Measurements from ENCODE around the gene DYRK1A. TPM values are rescaled to one million over a fixed set of nuclear protein-coding genes. Genes with fewer than 3 reads are reported as not detected.
A peak's percentile ranks its signal among the peaks of the same experiment; 100 is the strongest.

The DYRK1A gene
- polyA plus RNA-seq, 2 donors: 14.2 to 18.5 TPM

DNA sequence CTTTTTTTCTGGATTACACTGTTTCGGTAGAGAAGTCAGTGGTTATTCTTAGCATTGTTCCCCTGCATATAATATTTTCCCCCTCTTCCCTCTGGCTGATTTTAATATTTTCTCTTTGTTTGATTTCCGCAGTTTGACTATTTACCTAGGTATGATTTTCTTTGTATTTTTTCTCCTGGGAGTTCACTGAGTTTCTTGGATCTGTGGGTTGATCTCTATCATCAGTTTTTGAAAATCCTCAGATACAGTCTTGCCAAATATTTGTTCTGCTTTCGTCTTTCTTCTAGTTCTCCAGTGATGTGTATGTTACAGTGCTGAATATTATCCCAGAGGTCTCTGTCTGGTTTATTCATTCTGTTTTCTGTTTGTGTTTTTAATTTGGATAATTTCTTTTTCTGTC, 136.4 kb downstream of the DYRK1A start:
- Histone ChIP-seq H3K27ac (ENCODE audit: low read depth in 2 of 2, low read length in 1 of 2) (no peak overlapping the region), H3K9me3 (ENCODE audit: control insufficient read depth in 2 of 2, insufficient read depth in 1 of 2, low read depth in 1 of 2, low read length in 1 of 2) (no peaks in the 10 kb centered on the region), H3K36me3 (ENCODE audit: control insufficient read depth in 2 of 2, insufficient read depth in 2 of 2, low read length in 1 of 2) (peaks cover 5 to 16% of the 10 kb centered on the region in 2 donors), H3K4me1 (ENCODE audit: control insufficient read depth in 2 of 2, insufficient read depth in 2 of 2, low read length in 1 of 2) (no peaks in the 10 kb centered on the region), H3K27me3 (ENCODE audit: control insufficient read depth in 1 of 2, insufficient read depth in 2 of 2, low read length in 2 of 2) (no peaks in the 10 kb centered on the region), H3K4me3 (ENCODE audit: low read depth in 1 of 2, low read length in 2 of 2) (no peak overlapping the region)
- 98% methylated on average over 3 of the region's 3 CpGs for WGBS, 2 donors

DNA sequence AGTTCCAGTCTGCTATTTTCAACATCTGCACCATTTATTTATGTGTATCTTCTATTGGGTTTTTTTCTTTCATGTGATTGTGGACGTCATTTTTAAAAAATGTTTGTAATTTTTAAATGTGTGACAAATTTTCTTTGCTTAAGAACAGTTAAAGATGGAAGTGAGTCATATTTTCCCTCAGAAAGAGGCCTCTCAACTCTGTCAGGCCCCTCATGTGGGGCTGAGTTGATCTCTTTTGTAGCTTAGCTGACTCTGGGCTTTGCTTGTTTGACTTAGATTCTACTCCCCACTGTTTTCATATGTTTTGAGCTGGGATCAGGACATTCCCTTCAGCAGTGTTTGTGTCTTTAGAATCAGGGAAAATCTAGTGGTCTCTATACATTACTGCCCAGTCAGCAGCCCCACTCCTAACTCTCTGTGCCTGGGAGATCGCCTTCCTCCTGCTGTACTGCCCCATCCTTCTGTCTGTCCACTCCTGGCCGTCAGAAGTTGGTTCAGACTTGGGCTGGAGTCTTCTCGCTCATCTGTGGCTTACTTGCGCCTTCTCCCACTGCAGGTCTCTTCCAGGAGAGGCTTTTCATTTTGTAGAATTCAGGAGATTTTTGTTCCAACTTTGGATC, 137.4 kb downstream of the DYRK1A start:
- Histone ChIP-seq H3K27ac (ENCODE audit: low read depth in 2 of 2, low read length in 1 of 2) (no peak overlapping the region), H3K27me3 (ENCODE audit: control insufficient read depth in 1 of 2, insufficient read depth in 2 of 2, low read length in 2 of 2) (no peaks in the 10 kb centered on the region), H3K4me3 (ENCODE audit: low read depth in 1 of 2, low read length in 2 of 2) (no peak overlapping the region), H3K9me3 (ENCODE audit: control insufficient read depth in 2 of 2, insufficient read depth in 1 of 2, low read depth in 1 of 2, low read length in 1 of 2) (no peaks in the 10 kb centered on the region), H3K36me3 (ENCODE audit: control insufficient read depth in 2 of 2, insufficient read depth in 2 of 2, low read length in 1 of 2) (peaks cover 5 to 21% of the 10 kb centered on the region in 2 donors), H3K4me1 (ENCODE audit: control insufficient read depth in 2 of 2, insufficient read depth in 2 of 2, low read length in 1 of 2) (no peaks in the 10 kb centered on the region)
- WGBS, 2 donors: 92 to 93% methylated on average over 5 of the region's 5 CpGs

DNA sequence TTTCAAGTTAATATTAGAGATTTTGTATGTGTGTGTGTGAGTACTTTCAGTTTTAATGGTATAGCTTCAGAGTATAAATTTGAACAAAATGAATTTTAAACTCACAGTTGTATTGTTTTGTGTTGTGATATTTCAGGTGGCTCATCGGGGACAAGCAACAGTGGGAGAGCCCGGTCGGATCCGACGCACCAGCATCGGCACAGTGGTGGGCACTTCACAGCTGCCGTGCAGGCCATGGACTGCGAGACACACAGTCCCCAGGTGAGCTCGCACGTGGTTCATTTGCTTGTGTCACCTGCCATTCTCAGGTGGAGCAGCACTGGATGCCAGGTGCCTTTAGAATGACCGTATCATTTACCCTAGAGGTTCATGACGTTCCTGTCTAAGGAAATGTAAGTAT, 139.4 kb downstream of the DYRK1A start:
- H3K36me3 ChIP-seq (ENCODE audit: control insufficient read depth in 2 of 2, insufficient read depth in 2 of 2, low read length in 1 of 2): peaks cover 10 to 25% of the 10 kb centered on the region in 2 donors
- no peak overlapping the region for H3K4me3 ChIP-seq (ENCODE audit: low read depth in 1 of 2, low read length in 2 of 2)
- H3K4me1 ChIP-seq (ENCODE audit: control insufficient read depth in 2 of 2, insufficient read depth in 2 of 2, low read length in 1 of 2): no peaks in the 10 kb centered on the region
- 93 to 95% methylated on average over 12 of the region's 12 CpGs for WGBS, 2 donors
- no peak overlapping the region for H3K27ac ChIP-seq (ENCODE audit: low read depth in 2 of 2, low read length in 1 of 2)
- no peaks in the 10 kb centered on the region for H3K9me3 ChIP-seq (ENCODE audit: control insufficient read depth in 2 of 2, insufficient read depth in 1 of 2, low read depth in 1 of 2, low read length in 1 of 2)
- H3K27me3 ChIP-seq (ENCODE audit: control insufficient read depth in 1 of 2, insufficient read depth in 2 of 2, low read length in 2 of 2): no peaks in the 10 kb centered on the region

DNA sequence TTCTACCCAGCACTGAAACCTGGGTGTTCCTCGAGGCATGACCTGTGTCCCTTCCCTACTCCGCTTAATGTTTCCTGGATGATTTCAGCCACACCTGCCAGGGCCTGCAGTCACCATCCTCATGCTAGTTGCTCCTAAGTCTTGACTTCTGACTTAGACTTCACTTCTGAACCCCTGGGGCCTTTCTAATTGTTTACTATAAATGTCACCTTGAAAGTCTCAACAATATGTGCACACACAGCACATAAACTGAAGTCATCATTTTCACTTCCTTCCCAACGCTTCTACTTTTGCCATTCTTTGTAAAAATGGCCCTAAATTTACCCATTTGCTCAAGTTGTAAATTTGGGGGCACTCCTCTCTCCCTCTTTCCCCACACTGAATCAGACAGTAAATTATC, 141.1 kb downstream of the DYRK1A start:
- H3K9me3 ChIP-seq (ENCODE audit: control insufficient read depth in 2 of 2, insufficient read depth in 1 of 2, low read depth in 1 of 2, low read length in 1 of 2): no peaks in the 10 kb centered on the region
- H3K27ac ChIP-seq (ENCODE audit: low read depth in 2 of 2, low read length in 1 of 2): no peak overlapping the region
- no peak overlapping the region for H3K4me3 ChIP-seq (ENCODE audit: low read depth in 1 of 2, low read length in 2 of 2)
- no peaks in the 10 kb centered on the region for H3K27me3 ChIP-seq (ENCODE audit: control insufficient read depth in 1 of 2, insufficient read depth in 2 of 2, low read length in 2 of 2)
- 80% methylated on average over 3 of the region's 3 CpGs for WGBS, 2 donors
- peaks cover 10 to 32% of the 10 kb centered on the region in 2 donors for H3K36me3 ChIP-seq (ENCODE audit: control insufficient read depth in 2 of 2, insufficient read depth in 2 of 2, low read length in 1 of 2)
- no peaks in the 10 kb centered on the region for H3K4me1 ChIP-seq (ENCODE audit: control insufficient read depth in 2 of 2, insufficient read depth in 2 of 2, low read length in 1 of 2)

DNA sequence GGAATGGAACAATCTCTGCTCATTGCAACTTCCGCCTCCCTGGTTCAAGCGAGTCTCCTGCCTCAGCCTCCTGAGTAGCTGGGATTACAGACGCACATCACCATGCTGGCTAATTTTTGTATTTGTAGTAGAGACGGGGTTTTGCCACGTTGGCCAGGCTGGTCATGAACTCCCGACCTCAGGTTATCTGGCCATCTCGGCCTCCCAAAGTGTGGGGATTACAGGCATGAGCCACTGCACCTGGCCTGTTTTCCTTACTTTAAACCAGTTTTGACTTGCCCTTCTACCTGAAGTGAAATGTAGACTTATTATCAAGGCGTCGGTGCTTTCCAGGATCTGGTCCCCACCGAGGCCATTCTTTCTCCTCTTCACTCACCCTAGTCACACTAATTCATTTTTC, 141.8 kb downstream of the DYRK1A start:
- peak overlapping the region in 1 of 2 donors; percentile 15 for H3K27ac ChIP-seq (ENCODE audit: low read depth in 2 of 2, low read length in 1 of 2)
- H3K9me3 ChIP-seq (ENCODE audit: control insufficient read depth in 2 of 2, insufficient read depth in 1 of 2, low read depth in 1 of 2, low read length in 1 of 2): no peaks in the 10 kb centered on the region
- 82 to 86% methylated on average over 10 of the region's 10 CpGs for WGBS, 2 donors
- H3K36me3 ChIP-seq (ENCODE audit: control insufficient read depth in 2 of 2, insufficient read depth in 2 of 2, low read length in 1 of 2): peaks cover 16 to 37% of the 10 kb centered on the region in 2 donors
- H3K4me1 ChIP-seq (ENCODE audit: control insufficient read depth in 2 of 2, insufficient read depth in 2 of 2, low read length in 1 of 2): no peaks in the 10 kb centered on the region
- H3K27me3 ChIP-seq (ENCODE audit: control insufficient read depth in 1 of 2, insufficient read depth in 2 of 2, low read length in 2 of 2): no peaks in the 10 kb centered on the region
- no peak overlapping the region for H3K4me3 ChIP-seq (ENCODE audit: low read depth in 1 of 2, low read length in 2 of 2)

DNA sequence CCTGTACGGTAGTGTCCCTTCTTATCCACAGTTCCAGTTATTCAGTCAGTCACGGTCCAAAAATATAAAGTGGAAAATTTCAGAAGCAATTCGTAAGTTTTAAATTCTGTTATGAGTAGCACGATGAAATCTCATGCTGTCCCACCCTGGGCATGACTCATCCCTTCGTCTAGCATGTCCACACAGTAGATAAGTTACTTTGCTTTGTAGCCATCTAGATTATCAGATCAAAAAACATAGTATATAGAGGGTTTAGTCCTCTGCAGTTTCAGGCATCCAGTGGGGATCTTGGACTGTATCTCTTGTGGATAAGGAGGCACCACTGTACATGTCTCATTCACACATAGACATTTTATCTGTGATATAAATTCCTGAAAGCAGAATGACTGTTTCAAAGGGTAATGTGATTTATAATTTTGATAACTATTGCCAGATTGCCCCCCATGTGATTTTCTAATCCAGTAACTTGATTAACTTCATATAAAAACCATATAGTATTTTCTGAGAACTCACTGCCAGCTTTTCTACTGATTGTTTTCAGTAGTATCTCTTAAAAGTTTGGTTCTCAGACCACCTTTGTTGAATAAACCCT, 143.3 kb downstream of the DYRK1A start:
- Histone ChIP-seq H3K27me3 (ENCODE audit: control insufficient read depth in 1 of 2, insufficient read depth in 2 of 2, low read length in 2 of 2) (no peaks in the 10 kb centered on the region), H3K27ac (ENCODE audit: low read depth in 2 of 2, low read length in 1 of 2) (no peak overlapping the region), H3K4me1 (ENCODE audit: control insufficient read depth in 2 of 2, insufficient read depth in 2 of 2, low read length in 1 of 2) (peaks cover 0 to 2% of the 10 kb centered on the region in 2 donors), H3K9me3 (ENCODE audit: control insufficient read depth in 2 of 2, insufficient read depth in 1 of 2, low read depth in 1 of 2, low read length in 1 of 2) (no peaks in the 10 kb centered on the region), H3K36me3 (ENCODE audit: control insufficient read depth in 2 of 2, insufficient read depth in 2 of 2, low read length in 1 of 2) (peaks cover 16 to 33% of the 10 kb centered on the region in 2 donors), H3K4me3 (ENCODE audit: low read depth in 1 of 2, low read length in 2 of 2) (no peak overlapping the region)
- WGBS, 2 donors: 70 to 76% methylated on average over 5 of the region's 5 CpGs

DNA sequence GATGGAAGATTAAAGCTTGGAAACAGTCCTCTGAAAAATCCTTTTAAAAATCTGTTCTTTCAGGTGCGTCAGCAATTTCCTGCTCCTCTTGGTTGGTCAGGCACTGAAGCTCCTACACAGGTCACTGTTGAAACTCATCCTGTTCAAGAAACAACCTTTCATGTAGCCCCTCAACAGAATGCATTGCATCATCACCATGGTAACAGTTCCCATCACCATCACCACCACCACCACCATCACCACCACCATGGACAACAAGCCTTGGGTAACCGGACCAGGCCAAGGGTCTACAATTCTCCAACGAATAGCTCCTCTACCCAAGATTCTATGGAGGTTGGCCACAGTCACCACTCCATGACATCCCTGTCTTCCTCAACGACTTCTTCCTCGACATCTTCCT, 145.3 kb downstream of the DYRK1A start:
- WGBS, 2 donors: 96 to 98% methylated on average over 5 of the region's 5 CpGs
- Histone ChIP-seq H3K27me3 (ENCODE audit: control insufficient read depth in 1 of 2, insufficient read depth in 2 of 2, low read length in 2 of 2) (no peaks in the 10 kb centered on the region), H3K4me1 (ENCODE audit: control insufficient read depth in 2 of 2, insufficient read depth in 2 of 2, low read length in 1 of 2) (peaks cover 0 to 2% of the 10 kb centered on the region in 2 donors), H3K9me3 (ENCODE audit: control insufficient read depth in 2 of 2, insufficient read depth in 1 of 2, low read depth in 1 of 2, low read length in 1 of 2) (no peaks in the 10 kb centered on the region), H3K27ac (ENCODE audit: low read depth in 2 of 2, low read length in 1 of 2) (no peak overlapping the region), H3K4me3 (ENCODE audit: low read depth in 1 of 2, low read length in 2 of 2) (no peak overlapping the region), H3K36me3 (ENCODE audit: control insufficient read depth in 2 of 2, insufficient read depth in 2 of 2, low read length in 1 of 2) (peaks cover 11 to 28% of the 10 kb centered on the region in 2 donors)

DNA sequence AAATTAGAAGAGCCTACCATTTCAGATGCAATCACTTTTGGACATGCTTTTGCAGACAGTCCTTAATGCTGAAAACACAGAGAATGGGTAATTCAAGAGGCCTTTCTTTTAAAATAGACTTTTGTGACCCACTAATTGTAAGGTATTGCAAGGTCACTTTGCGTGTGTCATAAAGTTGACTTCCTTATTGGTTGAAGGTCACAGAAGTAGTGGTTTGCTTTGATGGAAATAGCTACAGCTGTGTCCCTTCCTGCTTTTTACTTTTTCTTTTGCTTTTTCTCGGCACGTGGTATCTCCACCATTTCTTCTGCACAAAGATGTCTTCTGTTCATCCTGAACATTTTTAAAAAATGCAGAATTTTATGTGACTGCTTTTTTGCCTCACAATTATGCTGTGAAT, 146.8 kb downstream of the DYRK1A start:
- no peak overlapping the region for H3K4me3 ChIP-seq (ENCODE audit: low read depth in 1 of 2, low read length in 2 of 2)
- H3K36me3 ChIP-seq (ENCODE audit: control insufficient read depth in 2 of 2, insufficient read depth in 2 of 2, low read length in 1 of 2): peaks cover 11 to 21% of the 10 kb centered on the region in 2 donors
- no peak overlapping the region for H3K27ac ChIP-seq (ENCODE audit: low read depth in 2 of 2, low read length in 1 of 2)
- no peaks in the 10 kb centered on the region for H3K9me3 ChIP-seq (ENCODE audit: control insufficient read depth in 2 of 2, insufficient read depth in 1 of 2, low read depth in 1 of 2, low read length in 1 of 2)
- H3K4me1 ChIP-seq (ENCODE audit: control insufficient read depth in 2 of 2, insufficient read depth in 2 of 2, low read length in 1 of 2): peaks cover 0 to 2% of the 10 kb centered on the region in 2 donors
- WGBS, 2 donors: 87 to 91% methylated on average over 3 of the region's 3 CpGs
- no peaks in the 10 kb centered on the region for H3K27me3 ChIP-seq (ENCODE audit: control insufficient read depth in 1 of 2, insufficient read depth in 2 of 2, low read length in 2 of 2)

DNA sequence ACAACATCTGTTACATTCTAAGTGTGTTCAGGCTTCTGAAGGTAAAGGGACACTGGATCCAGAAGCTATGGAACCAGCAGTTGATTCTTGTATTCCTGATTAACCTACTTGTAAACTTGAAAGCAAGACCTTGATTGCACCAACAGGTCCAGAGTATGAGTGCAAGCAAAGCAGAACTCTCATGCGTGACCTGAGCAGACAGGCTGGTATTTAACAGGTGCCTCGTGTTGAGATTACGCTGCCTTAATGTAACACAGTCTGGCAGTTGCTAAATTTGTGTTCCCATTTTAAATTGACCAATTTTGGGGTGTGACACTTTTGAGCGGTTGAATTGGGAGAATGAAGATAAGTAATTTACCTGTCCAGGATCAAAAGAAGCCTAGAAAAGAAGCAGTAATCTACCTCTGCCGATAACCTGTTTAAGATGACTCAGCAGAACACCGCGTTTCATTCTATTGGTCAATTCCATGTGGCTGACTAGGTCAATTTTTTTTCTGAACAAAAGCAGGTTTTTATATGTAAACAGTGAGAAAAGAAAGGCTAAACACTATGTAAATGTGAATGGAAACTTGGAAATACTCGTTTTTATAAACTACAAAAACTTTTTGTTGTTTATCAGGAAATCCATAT, 147.6 kb downstream of the DYRK1A start:
- Histone ChIP-seq H3K9me3 (ENCODE audit: control insufficient read depth in 2 of 2, insufficient read depth in 1 of 2, low read depth in 1 of 2, low read length in 1 of 2) (no peaks in the 10 kb centered on the region), H3K36me3 (ENCODE audit: control insufficient read depth in 2 of 2, insufficient read depth in 2 of 2, low read length in 1 of 2) (peaks cover 11 to 20% of the 10 kb centered on the region in 2 donors), H3K27ac (ENCODE audit: low read depth in 2 of 2, low read length in 1 of 2) (no peak overlapping the region), H3K4me1 (ENCODE audit: control insufficient read depth in 2 of 2, insufficient read depth in 2 of 2, low read length in 1 of 2) (peaks cover 0 to 2% of the 10 kb centered on the region in 2 donors), H3K27me3 (ENCODE audit: control insufficient read depth in 1 of 2, insufficient read depth in 2 of 2, low read length in 2 of 2) (no peaks in the 10 kb centered on the region), H3K4me3 (ENCODE audit: low read depth in 1 of 2, low read length in 2 of 2) (no peak overlapping the region)
- WGBS, 2 donors: 66 to 68% methylated on average over 8 of the region's 8 CpGs

All from esophagus (tissue), 2 donors.